WTC11 (cell line): ENCODE data around the gene CAMTA1. TPM values are rescaled to one million over a fixed set of nuclear protein-coding genes. Genes with fewer than 3 reads are reported as not detected.

Experiments
- ATAC-seq: fragments of 200-7000 bp; cut with Tn5 transposase; 2 replicates; pipeline ENCODE4 v1.10.0; 2021; ENCODE audit warnings: mild to moderate bottlenecking, moderate library complexity
- CTCF ChIA-PET: fragments of 300-600 bp; sonication (Branson Sonifier 250); formaldehyde crosslinking; loops from one replicate; lab custom pipeline; 2021; ENCODE audit warnings: antibody characterized with exemption; lab: Charles Lee
- POLR2A ChIA-PET: fragments of 350-600 bp; sonication (Branson Sonifier 250); formaldehyde crosslinking; loops from one replicate; lab custom pipeline; 2021; ENCODE audit warnings: antibody characterized with exemption; lab: Charles Lee
- DNase-seq: peaks from one replicate; pipeline ENCODE4 v3.0.0; 2021; ENCODE audit warnings: low spot score
- H3K27ac Mint-ChIP-seq: 2 replicates; pipeline ENCODE4 v1.8.0; 2021; ENCODE audit warnings: mixed read lengths
- H3K27me3 Mint-ChIP-seq: 2 replicates; pipeline ENCODE4 v1.8.0; 2021; ENCODE audit warnings: low read depth, mild to moderate bottlenecking, moderate library complexity, mixed read lengths
- H3K36me3 Mint-ChIP-seq: 2 replicates; pipeline ENCODE4 v1.8.0; 2021; ENCODE audit warnings: mixed read lengths
- H3K4me1 Mint-ChIP-seq: 2 replicates; pipeline ENCODE4 v1.8.0; 2022; ENCODE audit warnings: mixed read lengths
- H3K4me3 Mint-ChIP-seq: 2 replicates; pipeline ENCODE4 v1.8.0; 2021; ENCODE audit warnings: mild to moderate bottlenecking, moderate library complexity, mixed read lengths
- H3K9me3 Mint-ChIP-seq: 2 replicates; pipeline ENCODE4 v1.8.0; 2021; ENCODE audit warnings: mixed read lengths
- ELF4 ChIP-seq: sonication (generic); formaldehyde crosslinking; IDR thresholded peaks from 2 replicates; pipeline ENCODE4 v1.8.1; 2022; ENCODE audit warnings: low read depth, mild to moderate bottlenecking, moderate library complexity, missing genetic modification reagents
- EMX1 ChIP-seq: fragments of 250-450 bp; sonication (Bioruptor Pico); IDR thresholded peaks from 2 replicates; pipeline ENCODE4 v1.8.0; 2021; ENCODE audit warnings: mild to moderate bottlenecking
- ESRRA ChIP-seq: sonication (generic); formaldehyde crosslinking; IDR thresholded peaks from 2 replicates; pipeline ENCODE4 v1.8.1; 2022; ENCODE audit warnings: mild to moderate bottlenecking, missing genetic modification reagents, borderline replicate concordance
- FOXP1 ChIP-seq: sonication (generic); formaldehyde crosslinking; IDR thresholded peaks from 2 replicates; pipeline ENCODE4 v1.8.0; 2022; ENCODE audit warnings: missing genetic modification reagents, mild to moderate bottlenecking, moderate library complexity, borderline replicate concordance
- JAZF1 ChIP-seq: fragments of 250-450 bp; sonication (Bioruptor Pico); IDR thresholded peaks from 2 replicates; pipeline ENCODE4 v1.9.0; 2021; ENCODE audit warnings: moderate library complexity, mild to moderate bottlenecking, inconsistent platforms
- MYBL2 ChIP-seq: sonication (generic); formaldehyde crosslinking; IDR thresholded peaks from 2 replicates; pipeline ENCODE4 v1.8.1; 2023; ENCODE audit warnings: mild to moderate bottlenecking, moderate library complexity, missing genetic modification reagents
- NFATC4 ChIP-seq: fragments of 250-450 bp; sonication (Bioruptor Pico); IDR thresholded peaks from 2 replicates; pipeline ENCODE4 v1.9.0; 2021; ENCODE audit warnings: mild to moderate bottlenecking
- NR2C2 ChIP-seq: sonication (generic); formaldehyde crosslinking; IDR thresholded peaks from 2 replicates; pipeline ENCODE4 v1.8.0; 2022; ENCODE audit warnings: mild to moderate bottlenecking, missing genetic modification reagents
- OVOL2 ChIP-seq: fragments of 250-450 bp; sonication (Bioruptor Pico); IDR thresholded peaks from 2 replicates; pipeline ENCODE4 v1.9.0; 2021; ENCODE audit warnings: mild to moderate bottlenecking, borderline replicate concordance
- PRRX2 ChIP-seq: fragments of 250-450 bp; sonication (Bioruptor Pico); IDR thresholded peaks from 2 replicates; pipeline ENCODE4 v1.8.0; 2021; ENCODE audit warnings: mild to moderate bottlenecking
- RELA ChIP-seq: sonication (generic); formaldehyde crosslinking; IDR thresholded peaks from 2 replicates; pipeline ENCODE4 v1.8.1; 2022; ENCODE audit warnings: missing genetic modification reagents, mild to moderate bottlenecking, borderline replicate concordance
- SMAD3 ChIP-seq: sonication (generic); formaldehyde crosslinking; IDR thresholded peaks from 2 replicates; pipeline ENCODE4 v1.8.0; 2022; ENCODE audit warnings: missing genetic modification reagents, mild to moderate bottlenecking, borderline replicate concordance
- SOX15 ChIP-seq: fragments of 250-450 bp; sonication (Bioruptor Pico); IDR thresholded peaks from 2 replicates; pipeline ENCODE4 v1.9.0; 2021; ENCODE audit warnings: mild to moderate bottlenecking
- ZBTB21 ChIP-seq: sonication (generic); formaldehyde crosslinking; IDR thresholded peaks from 2 replicates; pipeline ENCODE4 v1.8.1; 2023; ENCODE audit warnings: mild to moderate bottlenecking, missing genetic modification reagents, borderline replicate concordance
- ZNF219 ChIP-seq: sonication (generic); formaldehyde crosslinking; IDR thresholded peaks from 2 replicates; pipeline ENCODE4 v1.8.0; 2023; ENCODE audit warnings: missing genetic modification reagents, mild to moderate bottlenecking, borderline replicate concordance
- total RNA-seq: library from RNA; stranded (reverse); gene quantifications from 3 replicates; pipeline ENCODE4 v1.2.3, GENCODE V29; 2021
- TF ChIP-seq, protein P1 (sequence below): sonication (generic); formaldehyde crosslinking; conservative IDR thresholded peaks from 2 replicates; pipeline ENCODE4 v1.8.1; 2023; ENCODE audit warnings: mild to moderate bottlenecking, low read depth, missing genetic modification reagents, moderate library complexity
- TF ChIP-seq, protein P2 (sequence below): sonication (generic); formaldehyde crosslinking; IDR thresholded peaks from 2 replicates; pipeline ENCODE4 v1.8.1; 2022; ENCODE audit warnings: low read depth, mild to moderate bottlenecking, moderate library complexity, missing genetic modification reagents, borderline replicate concordance
- TF ChIP-seq, protein P3 (sequence below): sonication (generic); formaldehyde crosslinking; IDR thresholded peaks from 2 replicates; pipeline ENCODE4 v1.8.0; 2022; ENCODE audit warnings: mild to moderate bottlenecking, missing genetic modification reagents
- TF ChIP-seq, protein P4 (sequence below): sonication (generic); formaldehyde crosslinking; IDR thresholded peaks from 2 replicates; pipeline ENCODE4 v1.8.0; 2023; ENCODE audit warnings: missing genetic modification reagents
- TF ChIP-seq, protein P5 (sequence below): fragments of 250-450 bp; sonication (Bioruptor Pico); IDR thresholded peaks from 2 replicates; pipeline ENCODE4 v1.9.0; 2021; ENCODE audit warnings: mild to moderate bottlenecking
- TF ChIP-seq, protein P6 (sequence below): sonication (generic); formaldehyde crosslinking; IDR thresholded peaks from 2 replicates; pipeline ENCODE4 v1.8.0; 2023; ENCODE audit warnings: mild to moderate bottlenecking, missing genetic modification reagents
- TF ChIP-seq, protein P7 (sequence below): fragments of 250-450 bp; sonication (Bioruptor Pico); IDR thresholded peaks from 2 replicates; pipeline ENCODE4 v1.9.0; 2021; ENCODE audit warnings: mild to moderate bottlenecking

CAMTA1 gene
- total RNA-seq, 1 experiment from 2014 or later: 86.4 TPM

DNA sequence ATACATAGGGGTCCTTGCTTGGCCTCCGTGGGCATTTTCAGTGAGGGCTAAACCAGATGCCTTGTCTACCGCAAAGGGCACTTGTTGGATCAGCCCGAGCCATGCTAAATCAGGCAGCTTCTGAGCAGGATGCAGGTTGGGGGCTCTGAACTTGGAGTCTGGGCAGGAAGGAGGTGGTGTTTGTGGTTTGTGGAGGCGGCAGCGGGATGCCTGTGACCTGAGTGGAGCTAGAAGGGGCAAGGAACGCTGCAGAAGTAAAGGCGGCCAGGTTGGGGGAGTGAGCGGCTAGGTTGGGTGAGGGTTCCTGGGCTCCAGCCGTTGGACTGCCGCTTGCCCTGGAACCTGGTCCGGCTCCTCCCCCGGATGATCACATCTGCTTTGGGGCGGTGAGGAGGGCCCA, 183.9 kb downstream of the CAMTA1 start:
- DNase-seq (no peak), ATAC-seq (no peak)
- CTCF ChIA-PET: interaction anchor here (3.3 kb wide), 1 partner anchor 101 kb away, joined by 10 read pairs; no protein-coding TSS in a partner anchor
- TF ChIP-seq SOX15 (CRISPR knock-in tag) (no peak), RELA (CRISPR knock-in tag) (no peak), NR2C2 (no peak), ELF4 (CRISPR knock-in tag) (no peak), NFATC4 (CRISPR knock-in tag) (no peak), JAZF1 (CRISPR knock-in tag) (no peak), OVOL2 (CRISPR knock-in tag) (no peak), MYBL2 (CRISPR knock-in tag) (no peak), EMX1 (CRISPR knock-in tag) (no peak), SMAD3 (CRISPR knock-in tag) (no peak)
- TF ChIP-seq, protein P1, sequence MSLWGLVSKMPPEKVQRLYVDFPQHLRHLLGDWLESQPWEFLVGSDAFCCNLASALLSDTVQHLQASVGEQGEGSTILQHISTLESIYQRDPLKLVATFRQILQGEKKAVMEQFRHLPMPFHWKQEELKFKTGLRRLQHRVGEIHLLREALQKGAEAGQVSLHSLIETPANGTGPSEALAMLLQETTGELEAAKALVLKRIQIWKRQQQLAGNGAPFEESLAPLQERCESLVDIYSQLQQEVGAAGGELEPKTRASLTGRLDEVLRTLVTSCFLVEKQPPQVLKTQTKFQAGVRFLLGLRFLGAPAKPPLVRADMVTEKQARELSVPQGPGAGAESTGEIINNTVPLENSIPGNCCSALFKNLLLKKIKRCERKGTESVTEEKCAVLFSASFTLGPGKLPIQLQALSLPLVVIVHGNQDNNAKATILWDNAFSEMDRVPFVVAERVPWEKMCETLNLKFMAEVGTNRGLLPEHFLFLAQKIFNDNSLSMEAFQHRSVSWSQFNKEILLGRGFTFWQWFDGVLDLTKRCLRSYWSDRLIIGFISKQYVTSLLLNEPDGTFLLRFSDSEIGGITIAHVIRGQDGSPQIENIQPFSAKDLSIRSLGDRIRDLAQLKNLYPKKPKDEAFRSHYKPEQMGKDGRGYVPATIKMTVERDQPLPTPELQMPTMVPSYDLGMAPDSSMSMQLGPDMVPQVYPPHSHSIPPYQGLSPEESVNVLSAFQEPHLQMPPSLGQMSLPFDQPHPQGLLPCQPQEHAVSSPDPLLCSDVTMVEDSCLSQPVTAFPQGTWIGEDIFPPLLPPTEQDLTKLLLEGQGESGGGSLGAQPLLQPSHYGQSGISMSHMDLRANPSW: no peak
- TF ChIP-seq, protein P2, sequence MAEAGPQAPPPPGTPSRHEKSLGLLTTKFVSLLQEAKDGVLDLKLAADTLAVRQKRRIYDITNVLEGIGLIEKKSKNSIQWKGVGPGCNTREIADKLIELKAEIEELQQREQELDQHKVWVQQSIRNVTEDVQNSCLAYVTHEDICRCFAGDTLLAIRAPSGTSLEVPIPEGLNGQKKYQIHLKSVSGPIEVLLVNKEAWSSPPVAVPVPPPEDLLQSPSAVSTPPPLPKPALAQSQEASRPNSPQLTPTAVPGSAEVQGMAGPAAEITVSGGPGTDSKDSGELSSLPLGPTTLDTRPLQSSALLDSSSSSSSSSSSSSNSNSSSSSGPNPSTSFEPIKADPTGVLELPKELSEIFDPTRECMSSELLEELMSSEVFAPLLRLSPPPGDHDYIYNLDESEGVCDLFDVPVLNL: no peak
- TF ChIP-seq, protein P3, sequence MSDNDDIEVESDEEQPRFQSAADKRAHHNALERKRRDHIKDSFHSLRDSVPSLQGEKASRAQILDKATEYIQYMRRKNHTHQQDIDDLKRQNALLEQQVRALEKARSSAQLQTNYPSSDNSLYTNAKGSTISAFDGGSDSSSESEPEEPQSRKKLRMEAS (CRISPR knock-in tag): no peak
- TF ChIP-seq, protein P4, sequence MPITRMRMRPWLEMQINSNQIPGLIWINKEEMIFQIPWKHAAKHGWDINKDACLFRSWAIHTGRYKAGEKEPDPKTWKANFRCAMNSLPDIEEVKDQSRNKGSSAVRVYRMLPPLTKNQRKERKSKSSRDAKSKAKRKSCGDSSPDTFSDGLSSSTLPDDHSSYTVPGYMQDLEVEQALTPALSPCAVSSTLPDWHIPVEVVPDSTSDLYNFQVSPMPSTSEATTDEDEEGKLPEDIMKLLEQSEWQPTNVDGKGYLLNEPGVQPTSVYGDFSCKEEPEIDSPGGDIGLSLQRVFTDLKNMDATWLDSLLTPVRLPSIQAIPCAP (CRISPR knock-in tag): no peak
- POLR2A ChIA-PET: no interaction called here
- H3K9me3 Mint-ChIP-seq: no peaks in the 10 kb centered on the region; the same call in 1 of the 2 replicates
- H3K4me1 Mint-ChIP-seq: peaks cover 23% of the 10 kb centered on the region
- no peaks in the 10 kb centered on the region; the same call in 1 of the 2 replicates for H3K27me3 Mint-ChIP-seq
- no peaks in the 10 kb centered on the region for H3K36me3 Mint-ChIP-seq
- no peak overlapping the region for H3K27ac Mint-ChIP-seq
- no peak overlapping the region for H3K4me3 Mint-ChIP-seq

DNA sequence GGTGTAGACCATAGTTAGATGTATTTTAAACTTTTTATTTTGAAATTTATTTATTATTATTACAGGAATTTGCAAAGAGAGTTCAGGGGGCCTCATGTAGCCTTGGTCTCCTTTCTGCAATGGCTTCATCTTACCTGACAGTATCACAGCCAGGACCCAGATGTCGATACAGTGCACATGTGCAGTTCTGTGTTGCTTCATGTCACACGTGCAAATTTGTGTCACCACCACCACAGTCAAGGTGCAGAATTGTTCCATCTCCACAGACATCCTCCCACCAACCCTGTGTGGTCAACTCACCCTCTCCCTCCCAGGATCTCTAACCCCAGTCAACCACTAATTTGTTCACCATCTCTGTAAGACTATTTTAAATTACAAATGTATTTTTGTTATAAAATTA, 184.5 kb downstream of the CAMTA1 start:
- no peaks in the 10 kb centered on the region for H3K36me3 Mint-ChIP-seq
- DNase-seq (no peak), ATAC-seq (no peak)
- CTCF ChIA-PET: interaction anchor here (3.3 kb wide), 1 partner anchor 100 kb away, joined by 10 read pairs; no protein-coding TSS in a partner anchor
- no peak overlapping the region for H3K27ac Mint-ChIP-seq
- no peak for TF ChIP-seq ESRRA (CRISPR knock-in tag)
- H3K27me3 Mint-ChIP-seq: no peaks in the 10 kb centered on the region; the same call in 1 of the 2 replicates
- POLR2A ChIA-PET: no interaction called here
- no peaks in the 10 kb centered on the region; the same call in 1 of the 2 replicates for H3K9me3 Mint-ChIP-seq
- H3K4me1 Mint-ChIP-seq: peaks cover 19% of the 10 kb centered on the region
- H3K4me3 Mint-ChIP-seq: no peak overlapping the region

DNA sequence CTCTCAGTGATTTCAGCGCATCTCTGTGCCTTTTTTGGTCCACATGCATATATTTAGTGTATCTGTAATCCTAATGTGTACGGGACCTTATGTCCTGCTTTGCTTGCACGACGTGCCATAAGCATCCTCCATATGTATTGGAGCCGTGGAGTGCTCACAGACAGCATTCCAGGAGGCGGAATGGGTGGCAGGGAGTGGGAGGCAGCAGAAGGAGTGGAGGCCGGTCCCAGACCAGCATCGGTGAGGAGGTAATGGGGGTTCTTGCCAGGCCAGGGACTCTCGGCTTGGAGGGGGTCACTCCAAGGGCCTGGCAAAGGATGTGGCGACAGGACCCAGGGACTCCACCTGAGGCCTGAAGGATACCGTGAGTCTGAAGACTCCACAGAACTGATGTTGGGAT, 185.0 kb downstream of the CAMTA1 start:
- Mint-ChIP-seq H3K4me1 (peaks cover 19% of the 10 kb centered on the region), H3K27ac (no peak overlapping the region), H3K36me3 (no peaks in the 10 kb centered on the region), H3K9me3 (no peaks in the 10 kb centered on the region; the same call in 1 of the 2 replicates), H3K4me3 (no peak overlapping the region), H3K27me3 (no peaks in the 10 kb centered on the region; the same call in 1 of the 2 replicates)
- ChIA-PET CTCF (no interaction called here), POLR2A (no interaction called here)
- ATAC-seq (no peak), DNase-seq (no peak)
- TF ChIP-seq, protein P5, sequence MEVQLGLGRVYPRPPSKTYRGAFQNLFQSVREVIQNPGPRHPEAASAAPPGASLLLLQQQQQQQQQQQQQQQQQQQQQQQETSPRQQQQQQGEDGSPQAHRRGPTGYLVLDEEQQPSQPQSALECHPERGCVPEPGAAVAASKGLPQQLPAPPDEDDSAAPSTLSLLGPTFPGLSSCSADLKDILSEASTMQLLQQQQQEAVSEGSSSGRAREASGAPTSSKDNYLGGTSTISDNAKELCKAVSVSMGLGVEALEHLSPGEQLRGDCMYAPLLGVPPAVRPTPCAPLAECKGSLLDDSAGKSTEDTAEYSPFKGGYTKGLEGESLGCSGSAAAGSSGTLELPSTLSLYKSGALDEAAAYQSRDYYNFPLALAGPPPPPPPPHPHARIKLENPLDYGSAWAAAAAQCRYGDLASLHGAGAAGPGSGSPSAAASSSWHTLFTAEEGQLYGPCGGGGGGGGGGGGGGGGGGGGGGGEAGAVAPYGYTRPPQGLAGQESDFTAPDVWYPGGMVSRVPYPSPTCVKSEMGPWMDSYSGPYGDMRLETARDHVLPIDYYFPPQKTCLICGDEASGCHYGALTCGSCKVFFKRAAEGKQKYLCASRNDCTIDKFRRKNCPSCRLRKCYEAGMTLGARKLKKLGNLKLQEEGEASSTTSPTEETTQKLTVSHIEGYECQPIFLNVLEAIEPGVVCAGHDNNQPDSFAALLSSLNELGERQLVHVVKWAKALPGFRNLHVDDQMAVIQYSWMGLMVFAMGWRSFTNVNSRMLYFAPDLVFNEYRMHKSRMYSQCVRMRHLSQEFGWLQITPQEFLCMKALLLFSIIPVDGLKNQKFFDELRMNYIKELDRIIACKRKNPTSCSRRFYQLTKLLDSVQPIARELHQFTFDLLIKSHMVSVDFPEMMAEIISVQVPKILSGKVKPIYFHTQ: no peak
- TF ChIP-seq PRRX2 (CRISPR knock-in tag): no peak
- TF ChIP-seq MYBL2 (CRISPR knock-in tag): no peak
- TF ChIP-seq, protein P6, sequence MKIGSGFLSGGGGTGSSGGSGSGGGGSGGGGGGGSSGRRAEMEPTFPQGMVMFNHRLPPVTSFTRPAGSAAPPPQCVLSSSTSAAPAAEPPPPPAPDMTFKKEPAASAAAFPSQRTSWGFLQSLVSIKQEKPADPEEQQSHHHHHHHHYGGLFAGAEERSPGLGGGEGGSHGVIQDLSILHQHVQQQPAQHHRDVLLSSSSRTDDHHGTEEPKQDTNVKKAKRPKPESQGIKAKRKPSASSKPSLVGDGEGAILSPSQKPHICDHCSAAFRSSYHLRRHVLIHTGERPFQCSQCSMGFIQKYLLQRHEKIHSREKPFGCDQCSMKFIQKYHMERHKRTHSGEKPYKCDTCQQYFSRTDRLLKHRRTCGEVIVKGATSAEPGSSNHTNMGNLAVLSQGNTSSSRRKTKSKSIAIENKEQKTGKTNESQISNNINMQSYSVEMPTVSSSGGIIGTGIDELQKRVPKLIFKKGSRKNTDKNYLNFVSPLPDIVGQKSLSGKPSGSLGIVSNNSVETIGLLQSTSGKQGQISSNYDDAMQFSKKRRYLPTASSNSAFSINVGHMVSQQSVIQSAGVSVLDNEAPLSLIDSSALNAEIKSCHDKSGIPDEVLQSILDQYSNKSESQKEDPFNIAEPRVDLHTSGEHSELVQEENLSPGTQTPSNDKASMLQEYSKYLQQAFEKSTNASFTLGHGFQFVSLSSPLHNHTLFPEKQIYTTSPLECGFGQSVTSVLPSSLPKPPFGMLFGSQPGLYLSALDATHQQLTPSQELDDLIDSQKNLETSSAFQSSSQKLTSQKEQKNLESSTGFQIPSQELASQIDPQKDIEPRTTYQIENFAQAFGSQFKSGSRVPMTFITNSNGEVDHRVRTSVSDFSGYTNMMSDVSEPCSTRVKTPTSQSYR: no peak
- TF ChIP-seq, protein P7, sequence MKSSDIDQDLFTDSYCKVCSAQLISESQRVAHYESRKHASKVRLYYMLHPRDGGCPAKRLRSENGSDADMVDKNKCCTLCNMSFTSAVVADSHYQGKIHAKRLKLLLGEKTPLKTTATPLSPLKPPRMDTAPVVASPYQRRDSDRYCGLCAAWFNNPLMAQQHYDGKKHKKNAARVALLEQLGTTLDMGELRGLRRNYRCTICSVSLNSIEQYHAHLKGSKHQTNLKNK: no peak
- no peak for TF ChIP-seq FOXP1 (CRISPR knock-in tag)
- no peak for TF ChIP-seq ZNF219
- no peak for TF ChIP-seq ZBTB21 (CRISPR knock-in tag)
